Measurements from ENCODE around the gene KLHDC8B. TPM values are rescaled to one million over a fixed set of nuclear protein-coding genes. Genes with fewer than 3 reads are reported as not detected.

KLHDC8B gene
- total and polyA plus RNA-seq, 9 of the 15 experiments (the other 6 are each of a cell fraction or from before 2014, with no cell fraction given): 6.9 to 34.8 (median 25.2) TPM

- Histone ChIP-seq H3K9ac (ENCODE audit: insufficient read depth in 1 of 2, low read depth in 2 of 2, low read length in 2 of 2) (no peak overlapping the region), H3K27ac (ENCODE audit: extremely low read depth, low read depth, low read length) (no peak overlapping the region), H3K4me1 (replicated peaks in 1 of 2; ENCODE audit: control insufficient read depth in 2 of 2, insufficient read depth in 2 of 2, low read length in 2 of 2) (peaks cover 0 to 7% of the 10 kb centered on the region in 2 experiments; a peak in 1 of 5 replicates), H2AFZ (ENCODE audit: low read depth, low read length) (no peak overlapping the region), H4K20me1 (replicated peaks; ENCODE audit: control insufficient read depth, insufficient read depth, low read length) (no peaks in the 10 kb centered on the region), H3K4me2 (ENCODE audit: insufficient read depth, low read length) (no peak overlapping the region), H3K4me3 (no peak overlapping the region), H3K9me3 (replicated peaks; ENCODE audit: control insufficient read depth, insufficient read depth, low read depth, low read length) (no peaks in the 10 kb centered on the region), H3K27me3 (ENCODE audit: control insufficient read depth in 2 of 2, insufficient read depth in 2 of 2, low read length in 2 of 2) (no peaks in the 10 kb centered on the region), H3K79me2 (ENCODE audit: control insufficient read depth, insufficient read depth, low read length) (no peaks in the 10 kb centered on the region), H3K36me3 (ENCODE audit: control insufficient read depth, insufficient read depth, low read length) (no peaks in the 10 kb centered on the region), H3K9me1 (ENCODE audit: control insufficient read depth, insufficient read depth, low read length) (no peaks in the 10 kb centered on the region)
- in situ Hi-C loops (cut with MboI): no loop called here
- CTCF ChIA-PET (ENCODE audit: low intra/inter-chr PET ratio): no interaction called here
- WGBS (ENCODE audit: insufficient coverage, low coverage, missing lambda C conversion rate): 74% methylated on average over 19 of the region's 53 CpGs
- peak; percentile 59; the same call in 1 of the 2 replicates for TF ChIP-seq ZBTB33 (CRISPR knock-in tag; IDR thresholded peaks at IDR 0.05)
- no peak for TF ChIP-seq CHD1 (IDR thresholded peaks at IDR 0.05; ENCODE audit: low read length)
- ATAC-seq: no peak
- intact Hi-C loops (cut with micrococcal nuclease): no loop called here
- POLR2A ChIA-PET: no interaction called here
- DNase-seq (ENCODE audit: extremely low read depth in 1 of 4, low spot score in 3 of 4): no peak
- no TSS peak for BruUV-seq (replicated peaks)
- no peak for FAIRE-seq
Observed at GRCh38 chr3:49199239-49199899, 28.0 kb downstream of the KLHDC8B start.

GRCh38 chr3:49199900-49200281 lies 28.5 kb downstream of the KLHDC8B start:
- 43% methylated on average over 5 of the region's 15 CpGs for WGBS (ENCODE audit: insufficient coverage, low coverage, missing lambda C conversion rate)
- Histone ChIP-seq H3K36me3 (ENCODE audit: control insufficient read depth, insufficient read depth, low read length) (no peaks in the 10 kb centered on the region), H3K4me2 (ENCODE audit: insufficient read depth, low read length) (no peak overlapping the region), H3K4me3 (no peak overlapping the region), H3K27ac (ENCODE audit: extremely low read depth, low read depth, low read length) (no peak overlapping the region), H3K9me1 (ENCODE audit: control insufficient read depth, insufficient read depth, low read length) (no peaks in the 10 kb centered on the region), H4K20me1 (replicated peaks; ENCODE audit: control insufficient read depth, insufficient read depth, low read length) (no peaks in the 10 kb centered on the region), H3K27me3 (ENCODE audit: control insufficient read depth in 2 of 2, insufficient read depth in 2 of 2, low read length in 2 of 2) (no peaks in the 10 kb centered on the region), H2AFZ (ENCODE audit: low read depth, low read length) (no peak overlapping the region), H3K9me3 (replicated peaks; ENCODE audit: control insufficient read depth, insufficient read depth, low read depth, low read length) (no peaks in the 10 kb centered on the region), H3K4me1 (replicated peaks in 1 of 2; ENCODE audit: control insufficient read depth in 2 of 2, insufficient read depth in 2 of 2, low read length in 2 of 2) (peaks cover 0 to 7% of the 10 kb centered on the region in 2 experiments; a peak in 1 of 5 replicates), H3K9ac (ENCODE audit: insufficient read depth in 1 of 2, low read depth in 2 of 2, low read length in 2 of 2) (no peak overlapping the region), H3K79me2 (ENCODE audit: control insufficient read depth, insufficient read depth, low read length) (no peaks in the 10 kb centered on the region)
- no peak for DNase-seq (ENCODE audit: extremely low read depth in 1 of 4, low spot score in 3 of 4)
- FAIRE-seq: no peak
- in situ Hi-C loops (cut with MboI): no loop called here
- POLR2A ChIA-PET: interaction anchor here (0.5 kb wide), 1 partner anchor 106 kb away, joined by 3 read pairs; the partner anchor contains the start of gene QRICH1
- intact Hi-C loops (cut with micrococcal nuclease): no loop called here
- CTCF ChIA-PET (ENCODE audit: low intra/inter-chr PET ratio): no interaction called here
- no peak for ATAC-seq
- BruUV-seq (replicated peaks): no TSS peak
- TF ChIP-seq NFATC3 (IDR thresholded peaks at IDR 0.05): no peak
- no peak for TF ChIP-seq ZC3H8 (IDR thresholded peaks at IDR 0.05)
- no peak for TF ChIP-seq U2AF2 (optimal IDR thresholded peaks at IDR 0.05; ENCODE audit: low read depth, low read length)
- TF ChIP-seq NR2C2 (CRISPR knock-in tag; IDR thresholded peaks at IDR 0.05): no peak
- TF ChIP-seq NR2C2 (tag; IDR thresholded peaks at IDR 0.05): no peak
- TF ChIP-seq ZNF518B (CRISPR knock-in tag; IDR thresholded peaks at IDR 0.05): no peak
- TF ChIP-seq RFX7 (CRISPR knock-in tag; IDR thresholded peaks at IDR 0.05): no peak

Data from K562 (cell line).